HG02981 (cell line): ENCODE results near the gene VIPR2.
"Not testable (repeated sequence)": the region's sequence is repeated elsewhere in the genome, so short reads cannot be mapped to it uniquely, and the experiment has no call there.

ENCODE experiments used
- ATAC-seq: cut with Tn5 transposase; IDR thresholded peaks from one replicate; pipeline ENCODE4 v1.9.1; 2021; ENCODE audit warnings: mild to moderate bottlenecking, moderate library complexity; ENCODE audit not compliant: unreplicated experiment

VIPR2 gene

DNA sequence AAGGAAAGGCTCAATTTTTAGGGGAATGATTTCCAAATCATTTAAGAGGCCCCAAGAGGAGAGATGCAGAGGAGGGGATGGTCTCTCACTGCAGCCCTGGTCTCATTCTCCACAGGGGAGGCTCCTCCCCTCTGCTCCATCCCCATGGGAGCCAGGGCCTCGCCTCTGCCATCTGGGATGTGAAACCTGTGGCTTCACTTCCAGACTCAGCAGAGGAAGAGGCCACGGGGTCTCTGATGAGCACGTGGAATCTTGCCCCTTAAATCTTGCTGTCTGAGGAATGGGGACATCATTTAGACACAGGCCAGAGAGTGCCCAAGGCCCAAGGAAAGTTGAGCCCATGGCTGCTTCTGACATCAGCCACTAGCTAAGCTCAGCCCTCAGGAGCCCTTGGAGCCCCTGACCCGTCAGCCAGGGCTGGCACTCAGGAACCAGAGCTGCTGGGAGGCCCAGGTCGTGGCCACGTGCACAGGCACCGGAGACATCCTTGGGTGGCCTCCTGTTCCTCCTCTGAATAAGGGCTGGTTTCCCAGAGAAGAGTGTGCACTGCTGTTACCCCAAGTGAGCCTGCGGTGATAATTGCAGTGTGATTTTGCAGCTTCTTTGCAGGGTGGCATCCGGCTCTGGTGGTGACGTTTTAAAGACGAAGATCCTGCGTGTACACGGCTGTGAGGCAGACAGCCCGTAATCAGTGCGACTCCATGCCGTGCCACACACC, 50.5 kb downstream of the VIPR2 start:
- ATAC-seq, result no peak

GRCh38 chr7:159093351-159093971, 51.2 kb downstream of the VIPR2 start:
- no peak for ATAC-seq

- ATAC-seq, result no peak
Measured at GRCh38 chr7:159092701-159093121, 52.0 kb downstream of the VIPR2 start.

- no peak for ATAC-seq
Measured at GRCh38 chr7:159091480-159092475, 52.9 kb downstream of the VIPR2 start.

DNA sequence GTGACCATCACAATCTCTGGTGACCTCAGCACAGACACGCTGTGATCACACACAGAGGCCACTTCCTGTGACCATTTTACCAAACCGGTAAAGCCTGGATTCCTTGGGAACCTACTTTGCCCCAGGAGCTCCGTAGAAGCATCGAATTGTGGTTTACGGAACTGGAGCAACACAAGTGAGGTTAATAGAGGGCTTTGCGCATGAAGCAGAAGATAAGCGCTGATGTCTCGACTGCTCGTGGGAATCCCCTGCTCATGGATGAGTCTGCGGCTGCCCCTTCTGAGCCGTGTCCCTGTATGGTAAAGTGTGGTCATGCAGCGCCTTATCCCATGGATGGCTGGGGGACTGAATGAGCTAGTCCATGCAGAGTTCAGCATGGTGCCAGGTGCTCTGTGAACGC, 53.6 kb downstream of the VIPR2 start:
- ATAC-seq, result no peak

- ATAC-seq, result no peak
Measured at GRCh38 chr7:159088016-159088865, 56.4 kb downstream of the VIPR2 start.

GRCh38 chr7:159086301-159086925, 58.3 kb downstream of the VIPR2 start:
- ATAC-seq, result no peak

GRCh38 chr7:159084069-159084801, 60.4 kb downstream of the VIPR2 start:
- no peak for ATAC-seq

DNA sequence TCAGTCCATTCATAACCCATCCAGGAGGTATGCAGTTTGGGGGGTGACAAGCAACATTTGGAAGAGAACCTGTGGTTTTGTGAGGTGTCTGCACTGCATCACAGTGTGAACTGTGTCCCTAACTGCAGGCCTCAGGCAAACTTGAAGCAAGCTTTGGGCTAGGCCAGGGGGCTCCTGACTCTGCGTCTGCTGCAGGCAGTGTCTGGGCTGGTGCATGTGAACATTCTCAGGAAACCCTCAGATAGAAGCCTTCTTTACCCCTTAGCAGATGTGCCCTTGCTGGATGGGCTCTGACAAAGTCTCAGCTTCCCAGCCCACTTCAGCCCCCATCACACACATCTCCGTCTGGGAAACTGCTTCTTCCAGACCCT, 61.0 kb downstream of the VIPR2 start:
- ATAC-seq, result no peak

GRCh38 chr7:159083001-159083697, 61.5 kb downstream of the VIPR2 start:
- no peak for ATAC-seq

DNA sequence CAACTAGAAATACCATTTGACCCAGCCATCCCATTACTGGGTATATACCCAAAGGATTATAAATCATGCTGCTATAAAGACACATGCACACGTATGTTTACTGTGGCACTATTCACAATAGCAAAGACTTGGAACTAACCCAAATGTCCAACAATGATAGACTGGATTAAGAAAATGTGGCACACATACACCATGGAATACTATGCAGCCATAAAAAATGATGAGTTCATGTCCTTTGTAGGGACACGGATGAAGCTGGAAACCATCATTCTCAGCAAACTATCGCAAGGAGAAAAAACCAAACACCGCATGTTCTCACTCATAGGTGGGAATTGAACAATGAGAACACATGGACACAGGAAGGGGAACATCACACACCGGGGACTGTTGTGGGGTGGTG, 62.6 kb downstream of the VIPR2 start:
- not testable (repeated sequence) for ATAC-seq

DNA sequence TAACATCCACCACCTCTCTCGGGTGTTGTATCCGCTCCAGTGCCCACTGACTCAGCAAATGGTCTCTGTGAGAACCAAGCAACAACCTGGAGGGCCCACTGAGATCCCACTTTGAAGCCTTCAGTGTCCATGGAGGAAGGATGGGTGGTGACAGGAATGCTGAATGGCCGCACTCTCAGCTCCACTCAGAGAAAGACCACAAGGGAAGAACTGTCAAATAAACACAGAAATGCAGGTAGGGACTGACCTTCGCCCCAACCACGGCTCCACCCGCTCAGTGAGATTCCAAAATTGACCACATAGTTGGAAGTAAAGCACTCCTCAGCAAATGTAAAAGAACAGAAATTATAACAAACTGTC, 65.8 kb downstream of the VIPR2 start:
- no peak for ATAC-seq

DNA sequence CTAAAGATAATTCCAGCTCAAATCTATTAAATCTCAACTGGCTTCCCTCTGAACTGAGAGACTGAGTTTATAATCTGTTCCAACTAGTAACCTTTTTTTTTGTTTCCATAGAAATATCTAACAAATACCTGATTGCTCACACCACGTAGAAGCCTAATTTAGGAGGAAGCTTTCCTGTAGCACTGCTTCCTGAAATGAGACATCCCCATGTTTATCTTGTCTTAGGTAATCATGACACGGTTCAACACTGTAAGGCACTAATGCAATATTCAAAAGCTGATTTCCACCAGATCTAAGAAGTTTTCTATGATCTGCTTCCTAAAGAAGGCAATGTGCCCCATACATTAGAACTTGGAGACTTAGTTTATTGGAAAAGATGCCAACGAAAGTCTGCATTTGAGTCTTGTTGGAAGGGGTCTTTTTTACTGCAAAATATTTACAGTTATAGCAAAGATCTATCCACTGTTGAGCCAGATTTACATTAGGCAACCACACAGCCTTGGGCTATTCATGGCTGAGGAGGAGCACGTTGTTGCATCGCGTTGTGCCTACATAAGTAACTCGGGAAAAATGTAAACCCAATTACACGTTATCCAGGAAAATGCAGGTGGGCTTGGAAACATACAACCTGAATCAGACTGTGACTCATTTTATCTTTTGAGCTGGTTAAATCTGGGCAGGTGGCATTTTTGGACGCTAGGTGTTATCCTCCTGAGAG, 66.3 kb downstream of the VIPR2 start:
- no peak for ATAC-seq

DNA sequence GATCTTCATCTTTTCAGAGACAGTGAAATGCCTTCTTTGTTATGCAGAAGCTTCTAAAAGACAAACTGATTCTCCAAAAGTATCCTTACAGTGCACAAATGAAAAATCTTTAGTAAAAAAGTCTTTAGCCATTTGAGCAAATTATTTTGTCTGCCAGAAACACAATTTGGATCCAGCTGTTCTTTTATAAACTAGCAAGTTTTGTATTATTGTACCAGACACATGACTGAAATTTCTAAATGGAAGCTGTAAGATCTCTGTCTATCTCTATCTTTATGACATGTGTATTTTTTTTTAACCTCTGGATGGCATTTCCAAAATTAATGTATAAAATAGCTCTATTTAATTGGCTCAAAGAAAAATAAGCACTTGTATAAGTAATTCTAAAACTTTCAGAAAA, 68.3 kb downstream of the VIPR2 start:
- no peak for ATAC-seq

DNA sequence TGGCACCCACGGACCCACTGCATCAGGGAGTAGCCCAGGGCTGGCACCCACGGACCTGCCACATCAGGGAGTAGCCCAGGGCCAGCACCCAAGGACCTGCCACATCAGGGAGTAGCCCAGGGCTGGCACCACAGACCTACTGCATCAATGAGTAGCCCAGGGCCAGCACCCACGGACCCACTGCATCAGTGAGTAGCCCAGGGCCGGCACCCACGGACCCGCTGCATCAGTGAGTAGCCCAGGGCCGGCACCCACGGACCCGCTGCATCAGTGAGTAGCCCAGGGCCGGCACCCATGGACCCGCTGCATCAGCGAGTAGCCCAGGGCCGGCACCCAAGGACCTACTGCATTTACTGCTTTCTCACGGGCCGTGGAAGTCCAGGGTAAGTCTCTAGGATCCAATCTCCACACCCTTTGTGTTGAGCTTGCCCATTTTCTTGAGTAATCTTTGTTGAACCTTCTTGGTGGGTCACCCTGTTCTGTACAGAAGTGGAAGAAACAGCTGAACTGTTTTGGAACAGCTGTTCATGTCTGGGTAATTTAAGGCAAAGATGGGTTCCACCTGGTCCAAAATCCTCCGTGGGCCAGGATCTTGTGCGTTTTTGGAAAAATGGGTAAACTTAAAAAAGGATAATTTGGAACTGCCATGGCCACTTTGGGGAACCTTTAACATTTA, 69.0 kb downstream of the VIPR2 start:
- no peak for ATAC-seq

DNA sequence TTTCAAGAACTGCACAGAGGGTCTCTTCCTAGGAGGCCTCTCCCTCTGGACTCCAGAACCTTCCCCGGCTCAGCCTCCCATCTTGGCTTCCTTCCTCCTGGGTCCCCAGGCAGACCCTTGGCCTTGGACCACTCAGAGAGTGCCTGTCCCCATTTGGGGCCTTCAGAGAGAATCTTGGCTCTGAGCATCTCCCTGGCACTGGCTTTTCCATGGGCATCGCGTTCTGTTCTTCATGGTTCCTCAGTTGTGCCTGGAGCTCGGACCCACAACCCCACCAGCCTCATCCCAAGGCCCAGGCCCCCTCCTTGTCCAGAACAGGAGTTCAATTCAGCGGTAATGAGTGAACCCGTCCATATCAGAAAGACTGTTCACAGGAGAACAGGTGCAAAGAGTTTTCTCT, 73.4 kb downstream of the VIPR2 start:
- ATAC-seq, result no peak

GRCh38 chr7:159070431-159071148, 74.1 kb downstream of the VIPR2 start:
- ATAC-seq, result peak; percentile 66
